NCI-H1105 (cell line): ENCODE measurements around the gene IGF1R.

Experiments
- DNase-seq: peaks from one replicate; lab custom pipeline; 2025; lab: John Stamatoyannopoulos, UW

Gene IGF1R

DNA sequence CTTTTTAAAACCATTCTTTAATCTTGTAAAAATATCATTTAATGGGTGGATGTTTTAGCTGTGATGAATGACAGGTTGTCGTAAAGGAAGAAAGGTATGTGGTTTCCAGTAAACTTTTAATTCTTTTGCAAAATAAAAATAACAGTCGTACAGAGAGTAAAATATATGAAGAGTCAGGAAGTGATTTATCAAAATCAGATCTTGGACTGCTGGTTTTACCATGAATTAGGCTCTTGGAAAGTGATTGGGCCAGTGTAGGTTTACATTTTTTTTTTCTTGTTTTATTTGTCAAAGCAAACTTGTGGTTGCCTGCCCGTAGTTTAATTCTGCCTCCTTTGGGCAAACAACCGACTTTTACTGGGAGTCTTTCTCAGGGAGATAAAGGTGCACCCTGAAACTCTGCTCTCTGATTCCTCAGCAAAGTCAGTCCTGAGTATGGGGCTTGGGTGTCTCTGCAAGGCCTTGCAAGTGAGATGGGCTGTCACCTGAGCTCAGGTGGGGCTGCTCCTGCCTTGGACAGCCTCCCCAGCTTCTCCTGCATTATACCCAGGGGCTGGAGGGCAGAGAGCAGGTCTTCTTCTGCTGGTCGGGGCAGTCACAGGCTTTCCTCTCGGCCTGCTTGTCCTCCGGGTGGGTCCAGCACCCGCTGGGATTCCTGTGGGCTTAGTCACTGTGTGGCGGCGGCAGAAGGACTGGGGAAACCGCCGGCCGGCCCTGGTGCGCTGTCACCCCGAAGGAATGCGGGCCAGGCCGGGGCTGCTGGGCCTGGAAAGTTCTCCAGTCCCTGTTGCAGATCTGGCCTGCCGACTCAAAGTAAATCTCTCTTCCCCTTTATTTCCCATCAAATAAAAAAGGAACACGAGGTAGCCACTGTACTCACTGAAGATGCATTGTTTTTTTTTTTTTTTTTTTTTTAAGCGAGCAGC, 79.0 kb downstream of the IGF1R start:
- DNase-seq = no peak

DNA sequence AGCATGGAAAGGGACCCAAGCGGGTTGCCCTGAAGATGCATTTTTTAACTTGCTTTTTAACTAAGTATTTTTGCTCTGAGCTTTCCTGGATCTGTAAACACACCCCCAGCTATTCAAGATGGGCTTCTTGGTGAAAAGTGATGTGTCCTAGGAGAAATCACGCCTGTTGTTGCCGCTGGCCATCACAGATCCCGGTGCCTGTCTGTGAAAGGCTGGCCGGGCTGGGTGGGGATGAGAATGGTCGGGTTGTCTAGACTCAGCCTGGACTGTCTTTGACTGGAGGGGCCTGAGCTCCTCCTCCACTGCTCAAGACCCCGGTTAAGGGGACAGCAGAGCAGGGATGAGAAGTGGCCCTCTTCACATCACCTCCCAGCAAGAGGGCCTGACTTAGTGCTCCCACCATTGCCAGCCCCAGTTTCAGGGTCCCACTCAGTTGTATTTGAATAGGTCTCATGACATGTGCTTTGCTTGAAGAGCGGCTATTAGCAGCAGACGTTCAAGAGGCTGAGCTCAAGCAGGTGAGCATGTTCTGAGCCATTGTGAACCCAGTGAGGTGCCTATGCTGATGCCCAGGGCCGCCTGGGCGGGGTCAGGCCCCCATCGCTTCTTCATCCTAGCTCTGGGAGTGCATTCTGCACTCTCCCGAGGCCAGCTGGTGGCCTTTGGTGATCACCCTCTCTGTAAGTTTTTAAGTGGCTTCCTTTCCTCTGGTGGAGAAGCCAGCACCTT, 79.9 kb downstream of the IGF1R start:
- no peak for DNase-seq

DNA sequence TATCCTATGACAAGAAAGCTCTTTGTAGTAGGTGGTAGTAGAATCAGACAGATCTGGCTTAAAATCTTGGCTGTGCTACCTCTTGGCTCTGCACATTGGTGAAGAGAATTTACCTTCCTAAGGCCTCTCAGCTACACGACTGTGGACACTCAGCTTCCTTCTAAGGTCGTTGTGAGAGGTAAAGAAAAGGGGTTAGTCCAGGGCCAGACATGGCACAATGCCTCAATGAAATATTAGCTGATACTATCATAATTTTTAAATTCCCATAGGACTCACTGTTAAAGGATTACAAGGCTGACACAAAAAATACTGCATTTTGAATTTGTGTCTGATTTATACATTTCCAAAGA, 80.4 kb downstream of the IGF1R start:
- no peak for DNase-seq

DNA sequence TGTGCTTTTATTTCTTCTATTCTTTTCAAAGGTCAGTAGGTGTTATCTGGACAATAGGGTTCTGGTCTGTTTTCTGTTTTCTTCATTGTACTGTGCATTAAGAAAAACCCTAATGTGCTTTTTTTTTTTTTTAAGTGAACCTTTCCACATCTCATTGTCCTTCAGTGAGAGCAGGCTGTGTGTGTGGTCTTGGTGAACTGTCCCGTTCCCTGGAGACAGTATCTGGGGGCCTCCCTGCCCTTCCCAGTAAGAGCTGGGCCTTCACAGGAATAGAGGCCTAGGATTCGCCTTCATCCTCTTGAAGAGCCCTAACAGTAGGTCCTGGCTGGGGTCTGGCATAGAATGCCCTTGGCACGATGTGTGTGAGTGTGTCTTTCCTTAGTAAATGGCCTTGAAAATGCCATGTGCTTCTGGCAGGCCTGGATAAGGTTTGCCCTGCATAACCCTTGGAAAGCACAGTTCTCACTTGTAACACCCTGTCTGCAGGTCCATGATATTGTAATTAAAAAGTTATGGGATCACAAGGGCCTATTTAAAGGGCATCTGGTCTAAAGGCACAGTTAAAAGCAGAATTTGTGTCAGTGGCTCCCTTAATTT, 81.2 kb downstream of the IGF1R start:
- no peak for DNase-seq

DNA sequence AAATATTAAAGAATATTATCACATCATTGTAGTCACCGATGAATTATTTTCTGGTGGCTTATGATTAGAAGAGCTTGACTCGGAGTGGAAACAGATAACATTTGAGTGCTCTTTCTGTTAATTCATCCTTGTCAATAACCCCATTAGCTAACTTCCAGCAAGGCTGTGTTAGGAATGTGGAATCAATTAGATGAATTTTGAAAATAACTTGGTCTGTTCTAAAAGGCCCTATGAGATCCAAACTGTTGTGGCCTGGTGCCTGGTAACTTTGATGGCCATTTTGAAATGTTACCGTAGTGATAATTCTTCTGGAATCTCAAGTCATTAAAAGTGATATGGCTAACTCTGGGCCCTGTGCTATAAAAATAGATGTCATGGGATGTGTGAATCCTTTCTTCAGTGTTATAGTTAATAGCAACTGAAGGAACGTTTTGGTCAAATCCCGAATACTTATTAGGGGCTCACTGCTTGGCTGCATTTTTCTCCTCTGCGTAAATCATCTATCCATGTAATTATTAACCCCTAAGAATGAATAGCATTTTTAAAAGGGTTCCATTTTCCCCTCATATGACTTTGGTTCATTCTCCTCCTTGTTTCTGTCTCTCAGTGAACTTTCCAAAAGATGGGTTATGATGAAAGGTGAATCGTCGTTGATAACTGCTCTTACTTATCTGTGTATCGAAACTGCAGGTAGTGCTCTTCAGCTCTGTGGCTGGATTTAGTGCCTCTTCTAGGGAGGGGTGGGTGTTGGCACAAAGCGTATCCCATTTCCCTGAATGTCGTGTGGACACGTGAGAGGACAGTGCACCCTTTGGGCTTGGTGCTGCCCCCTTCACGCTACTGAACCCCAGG, 82.7 kb downstream of the IGF1R start:
- DNase-seq = no peak

DNA sequence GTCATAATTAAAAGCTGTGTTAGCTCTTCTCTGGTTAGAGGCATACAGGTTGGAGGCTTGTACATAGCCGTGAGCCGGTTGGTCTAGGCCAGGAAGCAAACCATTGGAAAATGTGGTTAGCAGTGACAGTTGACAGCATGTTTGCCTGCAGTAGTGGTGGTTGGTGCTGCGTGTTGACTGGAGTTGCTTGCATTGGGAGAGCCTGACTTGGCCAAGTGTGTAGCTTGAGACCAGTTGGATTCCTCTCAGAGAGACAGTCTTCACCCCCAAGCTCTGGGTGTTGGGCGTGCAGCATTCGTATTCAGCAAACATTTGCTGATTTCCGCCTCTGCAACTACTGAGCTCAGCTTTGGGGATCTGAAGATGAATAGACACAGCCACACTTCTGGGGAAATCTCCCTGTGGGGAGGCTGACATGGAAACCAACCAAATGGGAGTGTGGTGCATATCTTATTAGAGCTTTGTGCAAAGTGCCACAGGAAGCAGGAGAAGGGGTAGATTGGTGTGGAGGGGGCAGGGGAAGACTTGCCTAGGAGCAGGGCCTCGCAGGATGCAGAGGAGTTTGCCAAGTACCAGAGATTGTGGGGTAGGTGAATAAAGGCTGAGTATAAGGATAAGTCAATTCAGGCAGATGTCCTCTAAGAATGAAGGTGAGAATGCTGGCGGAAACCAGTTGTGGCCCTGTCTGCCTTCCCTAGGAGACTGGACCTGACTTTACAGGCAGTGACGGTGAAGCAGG, 83.5 kb downstream of the IGF1R start:
- DNase-seq = no peak

DNA sequence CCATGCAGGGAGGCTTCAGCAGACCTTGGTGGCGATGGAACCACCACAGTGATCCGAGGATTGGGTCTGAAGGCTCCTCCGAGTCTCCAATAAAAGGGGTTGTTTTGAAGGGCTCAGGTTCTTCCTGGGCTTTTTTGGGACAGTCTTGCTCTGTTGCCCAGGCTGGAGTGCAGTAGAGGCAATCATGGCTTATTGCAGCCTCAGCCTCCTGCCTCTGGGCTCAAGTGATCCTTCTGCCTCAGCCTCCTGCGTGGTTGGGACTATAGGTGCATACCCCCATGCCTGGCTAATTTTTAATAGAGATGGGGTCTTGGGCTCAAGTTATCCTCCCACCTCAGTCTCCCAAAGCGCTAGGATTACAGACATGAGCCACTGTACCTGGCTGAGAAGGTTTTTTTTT, 84.8 kb downstream of the IGF1R start:
- DNase-seq = no peak

DNA sequence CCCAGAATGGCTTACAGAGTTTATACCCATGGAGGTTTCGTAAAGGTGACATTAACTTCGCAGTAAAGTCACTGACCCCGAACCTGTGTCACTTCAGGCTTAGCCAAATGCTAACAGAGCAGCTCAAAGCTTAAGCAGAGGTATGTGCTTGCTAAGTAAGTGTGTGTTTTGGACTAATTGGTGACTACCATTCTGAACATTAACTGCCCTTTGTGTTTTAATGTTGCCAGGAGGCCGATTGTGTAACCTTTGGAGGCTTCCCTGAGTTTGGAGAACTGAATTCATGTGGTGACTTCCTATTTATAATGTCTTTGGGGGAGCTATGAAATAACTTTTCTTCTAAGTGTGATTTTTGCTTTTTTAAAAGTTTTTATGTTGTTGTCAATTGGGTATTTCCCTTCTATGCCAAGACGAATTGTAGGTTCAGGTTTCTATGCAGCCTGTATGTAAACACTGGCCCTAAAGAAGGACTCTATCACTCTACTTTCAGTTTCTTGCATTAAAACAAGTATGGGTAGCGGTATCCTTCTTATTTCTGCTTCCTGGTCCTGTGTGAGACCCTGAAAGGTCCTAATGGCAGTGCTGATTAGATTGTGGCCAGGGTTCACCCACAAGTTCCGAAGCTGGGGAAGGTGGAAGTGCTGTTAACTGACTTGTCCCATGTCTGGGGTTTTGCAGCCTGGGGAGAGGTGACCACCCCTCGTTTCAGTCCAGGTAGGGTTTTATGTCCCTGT, 86.3 kb downstream of the IGF1R start:
- no peak for DNase-seq

DNA sequence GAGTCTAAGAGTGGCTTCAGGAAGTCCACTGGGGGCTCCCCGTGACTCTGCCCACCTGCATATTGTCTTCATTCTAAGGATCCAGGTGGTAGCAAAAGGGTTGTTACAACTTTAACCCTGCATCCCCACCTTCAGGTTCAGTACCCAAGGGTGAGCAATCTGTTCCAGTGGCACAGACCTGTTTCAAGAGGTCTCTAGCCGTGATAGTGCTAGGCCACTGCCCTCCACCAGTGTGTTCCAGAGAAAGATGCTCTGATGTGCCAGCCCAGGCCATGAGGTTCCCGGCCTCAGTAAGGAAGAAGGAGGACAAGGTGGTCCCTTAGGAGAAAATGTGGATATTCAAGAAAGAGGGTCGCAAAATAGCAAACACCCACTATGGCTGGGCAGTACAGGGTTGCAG, 87.0 kb downstream of the IGF1R start:
- no peak for DNase-seq

DNA sequence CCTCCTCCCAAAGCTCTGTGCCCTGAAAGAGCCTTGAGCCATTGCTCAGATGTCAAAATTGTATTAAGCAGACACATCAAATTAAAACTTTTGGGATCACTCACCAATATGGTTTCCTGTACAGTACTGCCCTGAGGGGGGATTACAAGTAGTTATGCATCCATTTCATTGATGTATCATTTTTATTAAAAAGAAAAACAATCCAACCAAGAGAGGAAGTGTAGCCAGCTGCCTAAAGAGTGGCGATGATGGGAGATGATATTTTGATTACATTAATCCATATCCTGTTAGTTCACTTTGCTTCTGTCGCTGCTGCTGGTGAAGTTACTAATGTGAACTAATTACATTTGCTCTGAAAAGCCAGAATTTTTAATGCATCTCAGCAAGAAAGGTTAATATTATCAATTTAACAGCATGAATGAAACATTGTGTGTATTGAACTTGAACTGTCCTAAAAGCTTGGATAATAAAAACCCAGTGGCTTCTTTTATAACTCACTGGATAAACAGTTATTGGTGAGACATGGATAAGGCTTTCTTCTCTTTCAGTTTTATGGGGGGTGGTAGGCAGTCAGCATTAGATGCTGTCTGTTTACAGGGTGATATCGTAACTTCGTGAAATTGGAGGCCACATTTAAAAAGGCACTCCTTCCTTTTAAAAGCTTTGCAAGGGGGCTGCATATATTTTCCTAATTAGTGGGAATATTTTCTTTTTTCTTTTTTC, 87.7 kb downstream of the IGF1R start:
- no peak for DNase-seq

DNA sequence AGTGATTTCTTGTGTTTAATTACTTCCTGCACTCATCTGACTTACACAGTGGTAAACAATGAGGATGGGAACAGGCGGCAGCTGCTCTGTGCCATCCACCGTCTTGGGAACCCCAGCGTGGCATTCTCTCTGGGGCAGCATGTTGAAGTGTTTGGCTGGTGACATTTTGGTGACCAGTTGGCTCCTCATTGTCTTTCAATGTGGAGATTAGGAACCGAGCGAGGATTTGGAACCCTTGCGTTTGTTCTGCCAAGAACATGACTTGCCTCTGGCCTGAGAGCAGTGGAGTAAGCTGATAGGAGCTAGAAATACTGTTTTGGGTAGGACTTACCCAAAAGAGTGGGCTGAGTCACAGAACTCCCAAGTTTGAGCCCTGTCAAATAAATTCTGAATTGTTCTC, 88.8 kb downstream of the IGF1R start:
- DNase-seq = no peak

DNA sequence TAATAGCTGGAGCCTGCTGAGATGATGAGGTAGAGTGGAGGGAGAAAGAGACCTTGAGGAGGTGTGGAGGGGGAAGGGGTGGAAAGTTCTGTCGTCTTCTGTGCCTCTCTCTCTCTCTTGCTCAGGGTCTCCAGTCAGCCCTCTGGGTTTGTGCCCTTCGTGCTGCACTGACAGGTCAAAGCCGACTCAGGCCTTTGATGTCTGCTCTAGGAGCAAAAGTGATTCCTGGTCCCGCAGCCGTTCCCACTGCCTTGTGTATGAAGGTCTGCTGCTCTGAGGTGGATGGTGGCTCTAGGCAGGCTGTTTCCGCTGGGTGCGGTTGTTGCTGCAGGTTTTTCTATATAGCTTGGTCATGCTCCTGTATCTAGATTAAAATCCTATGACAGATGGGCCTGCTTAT, 89.4 kb downstream of the IGF1R start:
- DNase-seq = no peak

DNA sequence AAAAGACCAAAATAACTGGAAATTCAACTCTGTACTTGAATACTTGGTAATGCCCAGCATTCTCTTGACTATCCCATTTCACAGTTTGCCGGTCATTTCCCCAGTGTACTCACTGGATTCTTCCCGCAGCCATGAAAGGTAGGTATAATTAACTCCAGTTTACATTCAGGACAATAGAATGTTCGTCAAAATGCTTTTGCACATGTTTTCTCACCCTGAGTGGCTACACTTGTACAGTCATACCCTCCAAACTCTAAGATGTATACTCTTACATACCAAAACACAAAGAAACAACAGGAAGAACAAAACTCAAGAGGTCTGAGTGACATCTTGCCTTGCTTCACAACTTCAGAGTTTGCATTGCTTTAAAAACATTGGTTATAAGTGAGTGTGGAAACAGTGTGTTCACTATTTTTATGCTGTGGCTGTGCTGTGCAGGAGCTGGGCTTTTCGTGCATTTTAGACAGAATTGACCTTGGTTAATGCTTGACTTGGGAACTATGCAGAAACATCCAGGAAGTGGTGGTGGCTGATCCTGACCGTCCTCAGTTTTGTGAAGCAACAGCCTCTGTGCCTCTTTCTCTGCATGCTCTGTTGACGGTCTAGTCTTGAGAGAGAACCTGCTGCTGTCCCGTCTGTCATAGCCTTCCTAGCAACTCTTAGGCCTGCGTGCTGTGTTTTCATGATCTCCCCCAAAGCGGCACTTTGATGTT, 90.5 kb downstream of the IGF1R start:
- DNase-seq = no peak

DNA sequence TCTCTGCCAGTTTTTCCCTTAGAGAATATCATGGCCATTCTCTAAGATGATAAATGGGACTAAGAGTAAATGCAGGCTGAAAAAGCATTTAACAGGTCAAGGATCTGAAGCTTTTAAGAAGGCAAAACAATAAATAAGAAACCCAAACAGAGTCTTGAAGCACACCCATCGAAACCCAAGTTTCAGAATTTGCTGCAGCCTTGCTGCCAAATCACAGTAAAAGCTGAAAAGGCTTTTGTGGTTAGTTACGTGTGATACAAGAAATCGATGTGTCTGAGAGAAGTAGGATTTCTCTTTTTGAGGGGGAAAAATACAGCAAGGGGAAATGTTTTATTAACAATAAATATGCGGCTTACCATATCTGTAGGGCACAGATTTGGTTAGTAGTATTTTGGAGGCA, 92.0 kb downstream of the IGF1R start:
- DNase-seq = no peak

DNA sequence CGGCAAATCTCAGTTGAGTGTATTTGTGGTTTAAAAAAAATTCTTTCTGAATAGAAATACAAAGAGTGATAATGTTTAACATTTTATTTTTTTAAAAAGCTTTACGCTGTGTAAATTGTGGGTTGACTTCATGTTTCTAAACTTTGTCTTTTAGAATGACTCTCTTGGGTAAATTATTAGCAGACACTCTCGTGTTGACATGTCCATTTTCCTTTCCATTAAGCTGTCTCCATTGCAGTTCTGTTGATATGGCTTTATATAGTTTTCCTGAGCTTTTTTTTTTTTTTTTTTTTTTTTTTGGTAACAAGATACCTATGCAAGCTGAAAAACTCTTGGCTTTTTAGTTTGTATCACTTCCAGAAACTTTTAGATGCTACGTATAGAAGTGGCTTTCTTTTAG, 92.6 kb downstream of the IGF1R start:
- no peak for DNase-seq

DNA sequence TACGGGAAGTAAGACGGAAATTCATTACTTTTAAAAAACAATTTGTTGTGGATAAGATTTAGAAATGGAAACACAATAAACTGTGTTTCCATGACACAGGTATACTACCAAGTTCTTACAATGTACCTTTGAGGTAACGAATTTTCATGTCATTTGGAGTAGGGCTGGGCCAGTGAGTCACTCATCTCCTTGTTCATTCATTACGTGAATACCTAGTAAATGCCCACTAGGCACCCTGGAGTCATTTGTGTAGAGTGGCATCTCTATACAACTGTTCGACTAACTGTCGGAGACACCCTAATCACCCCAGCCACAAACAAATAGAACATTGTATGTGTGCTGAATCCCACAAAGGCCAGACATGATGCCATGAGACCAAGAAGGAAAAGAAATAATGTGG, 94.8 kb downstream of the IGF1R start:
- no peak for DNase-seq

DNA sequence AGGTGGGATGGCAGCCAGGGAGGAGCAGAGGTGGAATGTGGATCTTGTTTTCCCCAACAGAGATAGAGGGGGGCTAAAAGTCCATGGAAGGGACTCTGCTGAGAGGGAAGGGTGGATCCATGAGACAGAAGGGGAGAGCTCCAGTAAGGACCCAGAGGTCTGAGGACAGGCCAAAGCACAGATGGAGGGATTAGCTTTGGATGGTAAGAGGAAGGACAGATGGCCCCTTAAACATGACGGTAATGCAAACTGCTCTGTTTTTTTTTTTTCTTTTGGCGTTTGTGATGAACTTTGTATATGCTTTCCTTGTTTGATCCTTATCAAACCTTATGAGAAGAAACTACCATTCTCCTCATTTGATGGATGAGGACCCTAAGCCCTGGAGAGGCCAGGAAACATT, 96.2 kb downstream of the IGF1R start:
- DNase-seq = no peak

DNA sequence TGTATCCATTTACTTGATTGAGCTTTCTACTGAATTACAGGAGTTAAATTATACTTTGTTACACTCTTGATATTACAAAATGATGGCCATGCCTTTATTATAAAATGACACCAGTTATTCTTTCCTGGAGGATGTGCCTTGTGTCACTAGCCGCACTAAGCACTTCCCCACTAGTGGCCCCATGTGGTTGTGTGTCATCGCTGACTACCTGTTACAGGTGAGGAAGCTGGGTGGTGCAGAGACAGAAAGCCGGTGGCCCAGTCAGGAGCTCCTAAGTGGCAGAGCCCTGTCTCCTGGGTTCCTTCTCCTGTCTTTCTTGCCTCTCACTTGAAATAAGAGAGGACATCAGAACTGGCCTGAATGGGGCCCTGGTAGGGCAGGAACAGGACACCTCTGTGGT, 96.8 kb downstream of the IGF1R start:
- DNase-seq = no peak

DNA sequence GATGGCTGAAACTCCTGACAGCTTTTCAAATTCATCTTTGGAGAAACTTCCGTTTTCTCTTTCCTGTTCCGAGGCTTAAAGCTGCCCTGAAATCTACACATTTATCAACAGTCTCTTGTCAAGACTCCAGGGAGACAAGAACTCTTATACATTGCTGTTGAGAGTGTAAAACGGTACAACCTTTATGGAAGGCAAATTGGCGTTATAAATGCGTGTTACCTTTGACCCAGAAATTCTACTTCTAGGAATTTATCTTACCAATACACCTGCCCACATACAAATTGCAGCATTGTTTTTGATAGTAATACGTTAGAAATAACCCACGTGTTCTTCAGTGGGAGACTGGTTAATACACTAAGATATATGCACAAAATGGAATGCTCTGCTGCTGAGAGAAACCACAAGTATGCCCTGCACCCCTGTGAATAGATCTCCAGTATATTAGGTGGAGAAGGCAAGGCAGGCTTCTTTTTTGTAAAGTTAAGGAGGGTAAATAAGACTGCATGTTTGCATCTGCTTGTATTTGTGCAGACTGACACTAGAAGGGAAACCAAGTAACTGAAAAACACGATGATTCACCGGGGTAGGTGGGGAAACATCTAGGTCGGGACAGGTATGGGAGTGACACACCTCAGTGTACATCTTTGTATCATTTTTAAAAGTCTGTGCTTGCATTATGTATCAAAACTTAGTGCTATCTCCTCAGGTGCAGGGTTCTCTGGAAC, 97.5 kb downstream of the IGF1R start:
- no peak for DNase-seq
